GM06990 (cell line): Measurements from ENCODE around the gene KIF5A.

Experiments
- DNase-seq: peaks from one replicate; pipeline ENCODE4 v3.0.0-alpha.2; 2011; ENCODE audit not compliant: insufficient read length; ENCODE audit errors: extremely low read depth
- H3K27me3 ChIP-seq: replicated peaks from 2 replicates; pipeline ENCODE4 v1.6.0; 2011; ENCODE audit warnings: low read length; ENCODE audit not compliant: control insufficient read depth, insufficient read depth
- H3K36me3 ChIP-seq: 2 replicates; pipeline ENCODE4 v1.5.1; 2011; ENCODE audit warnings: low read length; ENCODE audit not compliant: control insufficient read depth, insufficient read depth
- H3K4me3 ChIP-seq: replicated peaks from 2 replicates; pipeline ENCODE4 v1.5.1; 2011; ENCODE audit warnings: low read depth, mild to moderate bottlenecking, control low read depth, low read length
- CTCF ChIP-seq: IDR thresholded peaks from 2 replicates; pipeline ENCODE4 v1.5.1; 2011; ENCODE audit warnings: low read length, control low read depth, mild to moderate bottlenecking, inconsistent platforms; ENCODE audit not compliant: insufficient read depth, poor library complexity, severe bottlenecking

Gene KIF5A

GRCh38 chr12:57626111-57626920, 76.5 kb downstream of the KIF5A start:
- DNase-seq: no peak
- Histone ChIP-seq H3K4me3 (no peak overlapping the region), H3K27me3 (peaks cover 2% of the 10 kb centered on the region), H3K36me3 (no peaks in the 10 kb centered on the region)
- TF ChIP-seq CTCF: no peak

- no peaks in the 10 kb centered on the region for H3K36me3 ChIP-seq
- no peak for TF ChIP-seq CTCF
- no peak for DNase-seq
- peaks cover 2% of the 10 kb centered on the region for H3K27me3 ChIP-seq
- H3K4me3 ChIP-seq: no peak overlapping the region
Measured at GRCh38 chr12:57626921-57627445, 77.1 kb downstream of the KIF5A start.

- H3K27me3 ChIP-seq: peaks cover 2% of the 10 kb centered on the region
- no peak overlapping the region for H3K4me3 ChIP-seq
- H3K36me3 ChIP-seq: no peaks in the 10 kb centered on the region
- TF ChIP-seq CTCF: peak; percentile 20
- peak; percentile 20 for DNase-seq
Measured at GRCh38 chr12:57627501-57628279, 77.8 kb downstream of the KIF5A start.

GRCh38 chr12:57628280-57629191, 78.7 kb downstream of the KIF5A start:
- TF ChIP-seq CTCF: no peak
- H3K27me3 ChIP-seq: peaks cover 2% of the 10 kb centered on the region
- DNase-seq: no peak
- no peaks in the 10 kb centered on the region for H3K36me3 ChIP-seq
- no peak overlapping the region for H3K4me3 ChIP-seq

- Histone ChIP-seq H3K36me3 (no peaks in the 10 kb centered on the region), H3K27me3 (no peaks in the 10 kb centered on the region; the same call in none of the 2 replicates), H3K4me3 (no peak overlapping the region)
- no peak for TF ChIP-seq CTCF
- DNase-seq: no peak
Measured at GRCh38 chr12:57629897-57630471, 80.1 kb downstream of the KIF5A start.
